IPS-18a (cell line): Measurements from ENCODE around the gene TEN1.

Source experiments
- H3K27ac ChIP-seq: one replicate; pipeline ENCODE4 v1.5.1; 2013; ENCODE audit warnings: low read length
- H3K27me3 ChIP-seq: one replicate; pipeline ENCODE4 v1.6.1; 2013; ENCODE audit warnings: mild to moderate bottlenecking, low read length; ENCODE audit not compliant: control insufficient read depth, insufficient read depth
- H3K36me3 ChIP-seq: one replicate; pipeline ENCODE4 v1.6.1; 2013; ENCODE audit warnings: low read depth, low read length; ENCODE audit not compliant: control insufficient read depth
- H3K4me1 ChIP-seq: one replicate; pipeline ENCODE4 v1.6.1; 2013; ENCODE audit warnings: low read depth, low read length; ENCODE audit not compliant: control insufficient read depth
- H3K4me3 ChIP-seq: one replicate; pipeline ENCODE4 v1.5.1; 2013; ENCODE audit warnings: low read length
- H3K9ac ChIP-seq: one replicate; pipeline ENCODE4 v1.6.1; 2013; ENCODE audit warnings: mild to moderate bottlenecking, low read length, moderate library complexity
- H3K9me3 ChIP-seq: one replicate; pipeline ENCODE4 v1.6.1; 2013; ENCODE audit warnings: low read depth, low read length; ENCODE audit not compliant: control insufficient read depth

TEN1 gene

GRCh38 chr17:76022973-76023899 lies 44.2 kb downstream of the TEN1 start:
- Histone ChIP-seq H3K27ac (no peak overlapping the region), H3K27me3 (no peaks in the 10 kb centered on the region), H3K36me3 (no peaks in the 10 kb centered on the region), H3K9me3 (no peaks in the 10 kb centered on the region), H3K4me3 (no peak overlapping the region), H3K9ac (no peak overlapping the region), H3K4me1 (no peaks in the 10 kb centered on the region)

DNA sequence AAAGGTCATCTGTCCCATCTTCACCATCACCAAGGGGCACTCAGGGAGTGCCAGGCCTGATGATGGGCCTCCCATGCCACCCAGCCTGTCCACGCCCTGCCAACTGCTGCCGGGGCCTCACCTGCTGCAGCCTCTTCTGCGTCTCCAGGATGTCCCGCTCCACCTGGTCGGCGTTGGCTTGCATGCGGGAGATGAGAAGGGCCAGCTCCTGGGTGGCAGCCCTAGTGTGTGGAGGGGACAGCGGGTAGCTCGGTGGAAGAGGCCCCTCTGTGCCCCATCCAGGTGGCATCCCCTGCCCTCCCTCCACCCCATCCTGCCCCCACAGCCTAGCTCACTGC lies 44.8 kb downstream of the TEN1 start:
- Histone ChIP-seq H3K27ac (no peak overlapping the region), H3K9ac (no peak overlapping the region), H3K9me3 (no peaks in the 10 kb centered on the region), H3K4me1 (no peaks in the 10 kb centered on the region), H3K27me3 (no peaks in the 10 kb centered on the region), H3K36me3 (no peaks in the 10 kb centered on the region), H3K4me3 (no peak overlapping the region)

GRCh38 chr17:76024353-76024752 lies 45.3 kb downstream of the TEN1 start:
- no peaks in the 10 kb centered on the region for H3K36me3 ChIP-seq

GRCh38 chr17:76025294-76025693 lies 46.3 kb downstream of the TEN1 start:
- no peak overlapping the region for H3K27ac ChIP-seq
- H3K4me1 ChIP-seq = no peaks in the 10 kb centered on the region
- H3K36me3 ChIP-seq = no peaks in the 10 kb centered on the region
- H3K9me3 ChIP-seq = no peaks in the 10 kb centered on the region
- no peaks in the 10 kb centered on the region for H3K27me3 ChIP-seq
- H3K4me3 ChIP-seq = no peak overlapping the region
- no peak overlapping the region for H3K9ac ChIP-seq

More at GRCh38 chr17:76024353-76024752, 45.3 kb downstream of the TEN1 start:
- Histone ChIP-seq H3K27ac (no peak overlapping the region), H3K27me3 (no peaks in the 10 kb centered on the region), H3K4me3 (no peak overlapping the region), H3K9me3 (no peaks in the 10 kb centered on the region), H3K9ac (no peak overlapping the region), H3K4me1 (no peaks in the 10 kb centered on the region)

- H3K9me3 ChIP-seq = no peaks in the 10 kb centered on the region
These were observed 47.7 kb downstream of the TEN1 start for GRCh38 chr17:76026714-76027158.

DNA sequence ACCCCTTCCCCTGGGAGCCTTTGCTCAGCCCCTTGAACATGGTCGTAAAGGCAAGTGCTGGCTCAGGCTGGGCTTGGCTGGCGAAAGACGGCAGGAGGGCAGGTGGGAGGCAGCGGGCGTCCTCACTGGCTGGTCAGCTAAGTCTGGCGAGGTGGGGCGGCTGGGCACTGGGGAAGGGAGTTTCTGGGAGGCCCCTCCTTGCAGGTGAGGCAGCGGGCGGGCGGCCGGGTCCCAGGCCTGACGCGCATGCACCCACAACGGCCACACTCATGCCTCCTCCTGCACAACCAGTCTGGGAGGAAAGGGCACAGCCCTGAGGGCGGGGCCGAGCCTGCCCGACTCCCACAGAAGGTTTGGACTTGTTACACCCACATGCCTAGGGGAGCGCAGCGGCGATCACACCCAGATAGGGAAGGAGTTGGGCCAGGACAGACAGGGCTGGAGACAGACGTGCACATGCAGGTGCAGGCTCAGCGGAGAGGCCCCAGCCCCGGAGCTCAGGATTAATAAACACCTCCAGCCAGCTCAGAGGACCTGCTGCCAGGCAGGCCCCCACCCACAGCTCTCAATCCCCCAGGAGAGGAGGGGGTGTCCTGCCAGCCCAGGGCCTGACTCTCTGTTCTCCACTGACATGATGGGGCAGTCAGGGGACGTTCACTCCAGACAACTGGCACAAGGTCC lies 48.3 kb downstream of the TEN1 start, which contains the start of gene EVPL:
Gene EVPL (minus strand): TSS at position 148 of the 681 bp plus-strand sequence. CDS start 108 bp downstream, at position 40.
- no peaks in the 10 kb centered on the region for H3K9me3 ChIP-seq
- no peak within 1 kb of the TSS for H3K4me3 ChIP-seq
- H3K9ac ChIP-seq = no peak within 1 kb of the TSS
- H3K4me1 ChIP-seq = no peaks in the 10 kb centered on the region
- no peak within 1 kb of the TSS for H3K27ac ChIP-seq
- no peaks in the 10 kb centered on the region for H3K27me3 ChIP-seq
- H3K36me3 ChIP-seq = no peaks in the 10 kb centered on the region

More at GRCh38 chr17:76026714-76027158, 47.7 kb downstream of the TEN1 start:
- Histone ChIP-seq H3K36me3 (no peaks in the 10 kb centered on the region), H3K9ac (no peak overlapping the region), H3K27me3 (no peaks in the 10 kb centered on the region), H3K4me3 (no peak overlapping the region), H3K27ac (no peak overlapping the region), H3K4me1 (no peaks in the 10 kb centered on the region)

DNA sequence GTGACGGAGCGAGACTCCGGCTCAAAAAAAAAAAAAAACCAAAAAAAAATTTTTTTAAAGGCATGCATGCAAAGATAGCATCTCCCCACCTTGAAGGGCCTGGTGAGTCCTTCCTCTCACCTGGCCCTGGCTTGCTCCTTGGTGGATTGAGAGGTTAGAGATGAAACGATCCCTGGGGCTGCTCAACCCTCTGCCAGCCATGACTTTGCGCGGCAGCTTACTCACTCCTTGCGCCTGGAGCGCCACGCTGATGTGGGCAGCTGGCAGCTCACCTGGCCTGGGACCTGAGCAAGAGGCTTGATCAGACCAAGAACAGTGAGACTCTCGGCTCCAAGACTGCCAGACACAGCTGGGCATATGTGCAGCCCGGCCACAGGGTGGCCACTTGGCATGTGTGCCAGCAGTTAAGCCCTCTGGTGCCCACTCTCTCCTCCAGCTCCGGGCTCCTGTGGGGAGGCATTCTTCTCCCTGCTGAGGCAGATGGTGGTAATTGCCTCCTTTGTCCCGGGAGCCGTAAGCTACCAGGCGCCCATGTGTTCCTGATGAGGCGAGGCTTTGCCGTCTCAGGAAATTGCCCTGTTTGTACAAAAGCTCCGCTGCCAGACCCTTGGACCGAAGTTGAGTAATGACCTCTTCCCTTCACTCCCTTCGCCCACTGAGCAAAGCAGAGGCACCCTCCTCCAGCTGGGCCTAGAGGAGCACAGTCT lies 53.2 kb downstream of the TEN1 start:
- Histone ChIP-seq H3K27me3 (no peaks in the 10 kb centered on the region), H3K36me3 (no peaks in the 10 kb centered on the region), H3K9ac (no peak overlapping the region), H3K27ac (no peak overlapping the region), H3K4me3 (no peak overlapping the region), H3K4me1 (peaks cover 6% of the 10 kb centered on the region), H3K9me3 (no peaks in the 10 kb centered on the region)

- H3K27ac ChIP-seq = no peak overlapping the region
- H3K27me3 ChIP-seq = no peaks in the 10 kb centered on the region
- peaks cover 6% of the 10 kb centered on the region for H3K4me1 ChIP-seq
- H3K36me3 ChIP-seq = no peaks in the 10 kb centered on the region
- H3K9me3 ChIP-seq = no peaks in the 10 kb centered on the region
- no peak overlapping the region for H3K4me3 ChIP-seq
- no peak overlapping the region for H3K9ac ChIP-seq
These were observed 53.7 kb downstream of the TEN1 start for GRCh38 chr17:76032780-76033108.

DNA sequence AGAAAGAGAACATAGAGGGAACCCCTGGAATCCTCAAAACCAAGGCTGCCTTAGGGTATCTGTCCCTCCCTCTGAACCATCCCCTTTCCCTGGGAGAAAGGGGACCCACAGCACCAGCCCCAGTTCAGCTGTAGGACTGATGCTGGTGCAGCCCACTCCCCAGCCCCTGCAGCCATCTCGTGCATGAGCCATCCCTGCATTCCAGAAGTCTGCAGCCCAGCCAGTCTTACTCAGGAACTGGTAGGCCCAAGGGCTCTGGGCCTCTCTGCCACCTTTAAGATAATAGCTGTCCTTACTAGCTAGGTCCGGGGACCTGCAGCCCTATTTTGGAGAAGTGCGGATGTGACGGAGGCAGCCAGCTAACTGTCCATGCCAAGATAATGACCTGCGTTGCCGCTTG lies 54.1 kb downstream of the TEN1 start:
- Histone ChIP-seq H3K27me3 (no peaks in the 10 kb centered on the region), H3K27ac (no peak overlapping the region), H3K36me3 (peaks cover under 1% of the 10 kb centered on the region), H3K9me3 (no peaks in the 10 kb centered on the region), H3K4me1 (peaks cover 6% of the 10 kb centered on the region), H3K4me3 (no peak overlapping the region), H3K9ac (no peak overlapping the region)

GRCh38 chr17:76034428-76035350 lies 55.6 kb downstream of the TEN1 start:
- Histone ChIP-seq H3K9me3 (no peaks in the 10 kb centered on the region), H3K4me3 (no peak overlapping the region), H3K36me3 (peaks cover 16% of the 10 kb centered on the region), H3K27ac (no peak overlapping the region), H3K27me3 (no peaks in the 10 kb centered on the region), H3K4me1 (peaks cover 8% of the 10 kb centered on the region), H3K9ac (no peak overlapping the region)
